GM12873 (cell line): ENCODE results near the gene DUS2.

Source experiments
- TF ChIP-seq, protein P1 (sequence below): IDR thresholded peaks from 2 replicates; pipeline ENCODE4 v1.5.1; 2012; ENCODE audit warnings: low read depth, mild to moderate bottlenecking, moderate library complexity, low read length, control low read depth; ENCODE audit not compliant: insufficient read depth; ENCODE audit errors: missing control alignments

DUS2 gene

DNA sequence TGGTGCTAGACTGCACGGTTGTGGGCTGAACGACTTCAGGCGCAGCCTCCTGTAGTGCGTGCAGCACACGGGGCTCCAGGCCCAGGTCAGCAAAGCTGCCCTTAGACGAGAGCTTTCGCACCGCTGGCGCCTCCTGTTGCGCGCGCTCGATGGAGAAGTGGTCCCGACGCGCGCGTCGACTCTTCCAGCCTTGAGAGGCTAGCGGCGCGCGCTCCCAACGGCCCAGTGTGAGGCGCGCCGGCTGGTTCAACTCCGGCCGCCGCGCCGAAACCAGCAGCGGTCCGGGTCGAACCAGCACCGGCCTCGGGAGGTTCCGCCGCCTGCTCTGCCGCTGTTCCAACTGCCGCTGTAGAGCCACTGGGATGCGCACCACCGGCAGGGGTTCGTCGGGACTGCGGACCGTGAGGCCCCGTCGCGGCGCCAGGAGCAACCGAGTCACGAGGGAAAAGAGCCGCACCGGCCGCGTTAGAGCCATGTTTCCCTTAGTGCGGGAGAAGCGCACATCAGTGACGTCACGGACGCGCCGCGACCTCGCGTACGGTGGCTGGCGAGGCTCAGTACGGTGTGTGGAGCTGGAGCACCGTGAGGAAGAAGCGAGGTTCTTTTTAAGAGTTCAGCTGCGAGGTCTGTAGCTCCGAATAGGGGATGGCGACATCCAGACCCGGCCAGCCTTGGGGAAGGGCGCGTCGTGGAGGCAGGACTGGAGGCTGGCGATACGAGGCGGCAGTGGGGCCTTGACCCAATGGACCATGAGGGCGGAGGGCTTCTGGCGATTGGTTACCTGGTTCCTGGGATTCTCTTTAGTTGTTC is at the start of gene DUS2, which contains the start of gene DDX28:
Gene DUS2 (plus strand): TSS at position 557 of the 810 bp plus-strand sequence. CDS start 14,740 bp downstream, outside the sequence.
Gene DDX28 (minus strand): TSS at position 505 of the 810 bp plus-strand sequence. CDS start 30 bp downstream, at position 475.
- TF ChIP-seq, protein P1, sequence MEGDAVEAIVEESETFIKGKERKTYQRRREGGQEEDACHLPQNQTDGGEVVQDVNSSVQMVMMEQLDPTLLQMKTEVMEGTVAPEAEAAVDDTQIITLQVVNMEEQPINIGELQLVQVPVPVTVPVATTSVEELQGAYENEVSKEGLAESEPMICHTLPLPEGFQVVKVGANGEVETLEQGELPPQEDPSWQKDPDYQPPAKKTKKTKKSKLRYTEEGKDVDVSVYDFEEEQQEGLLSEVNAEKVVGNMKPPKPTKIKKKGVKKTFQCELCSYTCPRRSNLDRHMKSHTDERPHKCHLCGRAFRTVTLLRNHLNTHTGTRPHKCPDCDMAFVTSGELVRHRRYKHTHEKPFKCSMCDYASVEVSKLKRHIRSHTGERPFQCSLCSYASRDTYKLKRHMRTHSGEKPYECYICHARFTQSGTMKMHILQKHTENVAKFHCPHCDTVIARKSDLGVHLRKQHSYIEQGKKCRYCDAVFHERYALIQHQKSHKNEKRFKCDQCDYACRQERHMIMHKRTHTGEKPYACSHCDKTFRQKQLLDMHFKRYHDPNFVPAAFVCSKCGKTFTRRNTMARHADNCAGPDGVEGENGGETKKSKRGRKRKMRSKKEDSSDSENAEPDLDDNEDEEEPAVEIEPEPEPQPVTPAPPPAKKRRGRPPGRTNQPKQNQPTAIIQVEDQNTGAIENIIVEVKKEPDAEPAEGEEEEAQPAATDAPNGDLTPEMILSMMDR: no peak

DNA sequence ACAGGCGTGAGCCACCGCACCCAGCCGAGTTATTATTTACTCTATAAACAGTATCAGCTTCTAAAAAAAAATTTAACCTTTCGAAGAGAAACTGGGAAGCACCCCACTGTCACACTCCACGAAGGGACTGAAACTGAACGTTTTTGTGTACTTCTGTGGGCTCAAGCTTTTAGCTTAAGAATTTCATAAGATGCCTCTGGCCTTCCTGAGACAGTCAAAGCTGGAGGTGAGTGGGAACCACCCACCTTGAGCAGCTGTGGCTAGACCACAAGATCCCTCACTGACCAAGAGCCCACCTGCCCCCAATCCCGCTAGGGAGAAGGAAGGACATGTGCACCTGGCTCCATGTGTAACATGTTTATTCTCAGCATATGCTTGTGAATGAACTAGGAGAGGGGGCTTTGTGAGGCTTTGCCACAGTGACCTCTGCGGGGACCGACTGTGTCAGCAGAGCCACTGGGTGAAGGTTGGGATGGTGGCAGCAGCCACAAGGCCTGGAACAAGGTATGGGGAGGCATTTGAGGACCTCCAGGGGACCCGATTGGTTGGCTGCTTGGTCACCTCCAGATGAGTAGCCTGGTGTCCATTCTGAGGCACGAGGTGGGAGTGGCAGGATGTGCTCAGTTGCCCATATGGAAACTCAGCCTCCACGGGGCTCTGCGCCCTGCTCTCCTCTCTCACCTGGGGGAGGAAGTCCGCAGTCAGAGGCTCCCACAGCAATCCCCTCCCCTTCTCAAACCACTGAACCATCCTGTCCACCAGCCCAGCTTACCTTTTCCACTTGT is 47.6 kb upstream of the DUS2 start:
- TF ChIP-seq, protein P1: no peak

DNA sequence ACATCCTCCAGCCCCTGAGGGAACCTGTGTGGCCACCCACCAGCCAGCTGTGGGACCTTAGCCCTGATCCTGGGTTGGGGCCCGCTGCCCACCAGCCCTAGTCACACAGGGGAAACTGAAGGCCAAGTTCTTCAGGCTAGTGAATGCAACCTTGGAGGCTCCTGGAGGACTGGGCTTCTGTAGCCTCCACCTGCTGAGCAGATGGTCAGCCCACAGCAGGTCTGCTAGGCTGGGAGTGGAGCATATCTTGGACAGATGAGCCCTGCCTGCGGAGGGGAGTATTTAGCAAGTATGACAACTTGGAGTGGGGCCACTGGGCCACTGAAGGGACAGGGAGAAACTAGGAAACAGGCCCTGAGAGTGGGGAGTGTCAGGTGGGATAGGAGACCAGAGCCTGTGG is 46.9 kb upstream of the DUS2 start:
- TF ChIP-seq, protein P1: no peak

DNA sequence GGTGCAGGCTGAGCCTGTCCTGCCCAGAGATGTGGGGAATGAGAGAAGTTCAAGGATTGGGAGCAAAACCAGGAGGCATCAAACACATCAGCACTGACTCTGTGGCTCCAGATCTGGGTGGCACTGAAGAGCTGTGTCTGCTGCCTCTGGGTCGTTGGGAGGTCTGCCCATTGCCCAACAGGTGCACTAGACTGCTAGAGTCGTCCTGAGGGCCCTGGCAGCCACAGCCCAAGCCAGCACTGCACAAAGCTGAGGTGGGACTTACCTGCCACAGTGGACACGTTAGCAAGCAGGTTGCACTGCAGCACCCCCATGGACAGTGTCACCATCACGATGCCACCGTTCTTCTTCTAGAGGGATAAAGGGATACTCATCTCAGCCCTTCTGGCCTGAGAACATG is 46.1 kb upstream of the DUS2 start:
- TF ChIP-seq, protein P1: no peak

GRCh38 chr16:67977469-67978227 is 45.4 kb upstream of the DUS2 start:
- TF ChIP-seq, protein P1: no peak

DNA sequence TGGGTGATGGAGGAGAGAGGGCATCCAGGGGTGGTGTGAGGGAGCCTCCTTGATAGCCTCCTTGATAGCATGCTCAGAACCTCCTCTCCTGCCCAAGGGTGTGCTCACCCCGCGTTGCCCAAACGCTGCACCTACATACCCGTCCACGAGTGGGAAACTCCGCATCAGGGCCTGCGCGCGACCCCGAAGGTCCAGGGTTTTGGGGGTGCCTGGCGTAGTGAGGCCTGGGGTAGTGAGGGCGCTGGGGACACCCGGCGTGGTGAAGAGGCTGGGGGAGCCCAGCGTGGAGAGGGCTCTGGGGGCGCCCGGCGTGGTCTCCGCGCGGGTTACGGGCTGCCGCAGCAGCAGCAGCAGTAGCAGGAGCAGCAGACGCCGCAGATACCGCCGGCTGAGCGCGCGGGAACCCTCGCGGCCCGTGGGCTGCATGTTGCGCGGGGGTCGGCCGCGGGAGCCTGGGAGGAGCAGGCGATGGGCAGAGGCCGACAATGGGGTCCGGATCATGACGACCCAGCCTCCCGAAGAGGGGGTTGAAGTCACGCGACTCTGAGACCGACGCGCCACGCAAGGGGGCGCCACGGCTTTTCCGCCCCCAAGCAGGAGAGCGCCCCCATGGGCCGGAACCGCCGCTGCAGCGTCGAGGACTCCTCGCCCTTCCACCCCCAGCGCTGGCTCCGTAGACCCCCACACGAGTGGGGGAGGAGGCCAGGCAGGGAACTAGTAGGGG is 43.0 kb upstream of the DUS2 start, which contains the start of gene DPEP3:
Gene DPEP3 (minus strand): TSS at position 545 of the 724 bp plus-strand sequence. CDS start 119 bp downstream, at position 426.
- TF ChIP-seq, protein P1: no peak
